Globus pallidus (tissue), 1 donor: ENCODE data around the gene OR52D1.

Experiments
- DNase-seq: peaks from one replicate; pipeline ENCODE4 v3.0.0-alpha.2; 2015; ENCODE audit warnings: low spot score

OR52D1 gene

DNA sequence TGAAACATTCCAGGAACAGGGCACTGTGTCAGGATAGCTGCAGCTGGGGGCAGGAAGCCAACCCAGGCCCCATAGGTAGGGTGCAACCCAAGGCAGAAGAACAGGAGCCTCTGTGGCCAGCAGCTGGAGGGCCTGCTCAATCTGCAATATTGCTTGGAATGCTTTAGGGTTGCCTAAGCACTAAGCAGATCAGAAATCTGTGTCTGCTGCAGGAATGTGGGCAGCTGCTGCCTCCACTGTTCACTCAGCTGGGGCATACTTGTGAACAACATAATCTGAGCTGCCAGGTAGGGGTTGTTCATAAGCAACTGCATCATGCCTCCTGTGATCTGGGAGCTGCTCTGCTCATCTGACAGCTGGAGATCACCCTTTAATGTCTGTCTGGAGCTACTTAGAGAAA lies 26.4 kb downstream of the OR52D1 start:
- DNase-seq = no peak

- DNase-seq = no peak
These were observed 28.1 kb downstream of the OR52D1 start, which contains the start of gene UBQLNL for GRCh38 chr11:5516599-5516998. UBQLNL (minus strand) TSS chr11:5516699; CDS start chr11:5516441, 258 bp downstream.

DNA sequence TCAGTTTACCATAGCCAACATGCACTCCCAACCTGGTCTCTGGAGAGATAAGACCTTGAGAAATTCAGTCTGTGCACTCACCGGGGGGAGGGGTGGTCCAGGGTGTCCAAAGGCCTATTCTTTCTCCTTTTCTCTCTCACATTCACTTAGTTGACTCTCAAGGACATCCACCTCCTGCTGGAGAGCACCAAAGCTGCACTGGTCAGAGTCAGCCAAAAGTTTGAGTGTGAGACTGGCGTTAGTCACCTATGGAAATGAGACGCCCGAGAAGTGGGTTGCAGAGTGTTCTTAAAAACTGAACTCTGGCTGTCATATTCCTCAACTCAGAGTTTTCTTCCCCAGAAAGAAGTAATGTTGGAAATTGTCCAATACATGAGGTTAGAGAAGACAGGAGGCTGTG lies 33.1 kb downstream of the OR52D1 start:
- no peak for DNase-seq

- DNase-seq = no peak
These were observed 33.8 kb downstream of the OR52D1 start for GRCh38 chr11:5522308-5522707.

DNA sequence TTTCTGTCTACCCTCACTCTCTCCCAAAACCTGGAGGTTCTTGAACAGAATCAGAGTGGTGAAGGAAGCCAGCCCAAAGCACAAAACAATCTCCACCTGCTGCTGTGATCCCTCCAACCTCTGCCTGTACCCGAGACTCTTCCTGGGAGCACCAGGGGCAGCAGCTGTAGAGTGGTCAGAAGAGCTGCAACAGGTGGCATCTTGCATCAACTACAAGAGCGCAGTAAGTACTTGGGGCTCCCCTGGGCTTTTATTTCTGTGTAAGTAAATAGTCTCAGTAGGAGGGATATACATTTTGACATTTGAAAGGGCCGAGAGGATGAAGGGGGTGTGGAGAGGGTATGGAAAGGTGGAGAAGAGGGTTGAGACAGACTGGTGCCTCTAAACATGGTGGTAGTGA lies 36.3 kb downstream of the OR52D1 start:
- DNase-seq = no peak

GRCh38 chr11:5527716-5528115 lies 39.2 kb downstream of the OR52D1 start:
- DNase-seq = no peak

DNA sequence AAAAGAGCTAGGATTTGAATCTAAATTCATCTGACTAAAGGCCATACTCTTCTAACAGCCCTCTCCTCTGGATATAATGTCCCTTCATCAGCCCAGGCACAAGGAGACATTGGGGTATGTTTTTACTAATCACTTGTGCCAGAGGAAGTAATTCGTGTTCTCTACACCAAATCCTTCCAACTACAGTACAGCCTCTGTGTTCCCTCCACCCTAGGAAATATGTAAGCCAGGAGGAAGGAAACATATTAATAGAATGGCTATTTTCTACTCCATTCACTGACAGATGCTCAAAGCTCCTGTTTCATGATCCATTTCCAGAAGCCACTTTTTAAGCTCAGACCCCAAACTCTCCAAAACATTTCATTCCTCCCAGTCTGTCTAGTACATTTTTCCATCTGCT lies 40.0 kb downstream of the OR52D1 start:
- DNase-seq = no peak

GRCh38 chr11:5531053-5531831 lies 42.8 kb downstream of the OR52D1 start:
- DNase-seq = no peak

GRCh38 chr11:5534046-5534445 lies 45.6 kb downstream of the OR52D1 start:
- DNase-seq = no peak

- DNase-seq = no peak
These were observed 48.0 kb downstream of the OR52D1 start for GRCh38 chr11:5536482-5536881.
